Kasumi-1 (cell line): Measurements from ENCODE around the gene SMPX.

Source experiments
- DNase-seq, 2 experiments: peaks; one replicate each; lab custom pipeline; 2025; lab: John Stamatoyannopoulos, UW

The SMPX gene

GRCh38 chrX:21711129-21711847 is 46.6 kb downstream of the SMPX start:
- DNase-seq = no peak

- peak in 1 of 2 experiments; percentile 1 for DNase-seq
These were observed 49.8 kb downstream of the SMPX start for GRCh38 chrX:21708116-21708515.

- no peak for DNase-seq
These were observed 52.7 kb downstream of the SMPX start for GRCh38 chrX:21705225-21705624.

- no peak for DNase-seq
These were observed 55.2 kb downstream of the SMPX start for GRCh38 chrX:21702725-21703124.

- DNase-seq = no peak
These were observed 56.9 kb downstream of the SMPX start for GRCh38 chrX:21700967-21701366.

- no peak for DNase-seq
These were observed 57.6 kb downstream of the SMPX start for GRCh38 chrX:21700275-21700674.

- no peak for DNase-seq
These were observed 58.8 kb downstream of the SMPX start for GRCh38 chrX:21699136-21699535.

- DNase-seq = no peak
These were observed 59.6 kb downstream of the SMPX start for GRCh38 chrX:21698272-21698671.

- peak in 1 of 2 experiments; percentile 4 for DNase-seq
These were observed 66.4 kb downstream of the SMPX start for GRCh38 chrX:21691512-21692018.

- no peak for DNase-seq
These were observed 74.0 kb downstream of the SMPX start for GRCh38 chrX:21683941-21684340.

- no peak for DNase-seq
These were observed 79.8 kb downstream of the SMPX start for GRCh38 chrX:21678048-21678612.

- DNase-seq = no peak
These were observed 82.0 kb downstream of the SMPX start for GRCh38 chrX:21675931-21676330.

GRCh38 chrX:21674430-21675186 is 83.3 kb downstream of the SMPX start:
- no peak for DNase-seq

GRCh38 chrX:21666679-21667078 is 91.2 kb downstream of the SMPX start:
- DNase-seq = no peak

GRCh38 chrX:21666252-21666651 is 91.7 kb downstream of the SMPX start:
- DNase-seq = no peak

GRCh38 chrX:21662761-21663160 is 95.2 kb downstream of the SMPX start:
- no peak for DNase-seq

- no peak for DNase-seq
These were observed 96.6 kb downstream of the SMPX start for GRCh38 chrX:21661316-21661715.

- no peak for DNase-seq
These were observed 97.8 kb downstream of the SMPX start for GRCh38 chrX:21660156-21660555.

- no peak for DNase-seq
These were observed 98.6 kb downstream of the SMPX start for GRCh38 chrX:21659320-21659719.

- DNase-seq = no peak
These were observed 99.2 kb downstream of the SMPX start for GRCh38 chrX:21658746-21659145.

- DNase-seq = no peak
These were observed 99.7 kb downstream of the SMPX start, which contains the start of gene KLHL34 for GRCh38 chrX:21658152-21658737. Gene KLHL34 (minus strand): TSS chrX:21658330. CDS start chrX:21657788, 542 bp downstream.
